Endometrial microvascular endothelial cells (primary cell): ENCODE results near the gene THPO. TPM values are rescaled to one million over a fixed set of nuclear protein-coding genes. Genes with fewer than 3 reads are reported as not detected.

Experiments
- in situ Hi-C: cut with HindIII; loops from 2 replicates; pipeline ENCODE4 v1.10.0; 2017; ENCODE audit warnings: low sequenced_read_pairs, low pct_unique_long_range_greater_than_20kb; ENCODE audit errors: inconsistent ontology term
- total RNA-seq: library from RNA; depleted of rRNA; stranded (reverse); fragments of >200 nt; gene quantifications from one replicate; pipeline ENCODE4 v1.2.3, GENCODE V29; 2015; ENCODE audit errors: inconsistent ontology term

Gene THPO
- total RNA-seq, 1 donor from 2014 or later: not detected

- in situ Hi-C loops: no loop called here
These were observed 9.2 kb upstream of the THPO start for GRCh38 chr3:184387174-184387714.

GRCh38 chr3:184386047-184386806 lies 8.2 kb upstream of the THPO start:
- in situ Hi-C loops: no loop called here

DNA sequence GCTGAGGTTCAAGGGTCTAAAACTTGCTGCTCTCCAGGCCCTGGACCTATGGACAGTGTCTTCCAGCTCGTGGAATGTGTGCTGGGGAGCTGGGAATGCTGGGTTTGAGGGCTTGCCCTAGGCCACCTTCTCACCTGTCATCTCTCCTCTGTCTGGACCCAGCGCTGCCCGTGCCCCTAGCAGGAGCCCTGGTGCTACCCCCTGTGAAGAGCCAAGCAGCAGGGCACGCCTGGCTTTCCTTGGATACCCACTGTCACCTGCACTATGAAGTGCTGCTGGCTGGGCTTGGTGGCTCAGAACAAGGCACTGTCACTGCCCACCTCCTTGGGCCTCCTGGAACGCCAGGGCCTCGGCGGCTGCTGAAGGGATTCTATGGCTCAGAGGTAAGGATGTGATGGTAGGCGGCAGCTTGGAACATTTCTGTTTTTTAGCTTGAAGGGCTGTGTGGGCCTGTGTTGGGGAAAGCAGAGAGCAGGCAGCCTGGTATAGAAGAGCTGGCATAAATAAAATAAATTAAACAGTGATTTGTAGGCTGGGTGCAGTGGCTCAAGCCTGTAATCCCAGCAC lies 6.9 kb upstream of the THPO start:
- in situ Hi-C loops: no loop called here

GRCh38 chr3:184384342-184384741 lies 6.3 kb upstream of the THPO start:
- in situ Hi-C loops: no loop called here

GRCh38 chr3:184383033-184383740 lies 5.2 kb upstream of the THPO start:
- in situ Hi-C loops: no loop called here

DNA sequence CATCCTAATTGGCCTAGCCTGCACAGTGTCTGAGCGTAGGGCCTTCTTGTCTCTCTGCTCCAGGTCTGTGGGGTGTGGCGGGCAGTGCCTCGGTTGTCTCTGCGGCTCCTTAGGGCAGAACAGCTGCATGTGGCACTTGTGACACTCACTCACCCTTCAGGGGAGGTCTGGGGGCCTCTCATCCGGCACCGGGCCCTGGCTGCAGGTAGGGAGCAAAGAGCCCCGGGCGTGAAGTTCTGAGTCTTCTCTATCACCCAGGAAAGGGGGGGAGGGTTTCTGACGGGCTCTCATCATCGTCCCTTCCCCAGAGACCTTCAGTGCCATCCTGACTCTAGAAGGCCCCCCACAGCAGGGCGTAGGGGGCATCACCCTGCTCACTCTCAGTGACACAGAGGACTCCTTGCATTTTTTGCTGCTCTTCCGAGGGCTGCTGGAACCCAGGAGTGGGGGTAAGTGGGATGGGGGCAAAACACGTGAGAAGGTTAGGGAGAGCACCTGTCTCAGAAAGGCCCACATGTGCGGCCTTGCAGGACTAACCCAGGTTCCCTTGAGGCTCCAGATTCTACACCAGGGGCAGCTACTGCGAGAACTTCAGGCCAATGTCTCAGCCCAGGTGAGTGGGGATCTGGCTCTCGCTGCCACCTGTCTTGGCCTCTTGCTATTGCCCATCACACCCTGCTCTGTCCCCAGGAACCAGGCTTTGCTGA lies 4.5 kb upstream of the THPO start:
- in situ Hi-C loops: no loop called here

DNA sequence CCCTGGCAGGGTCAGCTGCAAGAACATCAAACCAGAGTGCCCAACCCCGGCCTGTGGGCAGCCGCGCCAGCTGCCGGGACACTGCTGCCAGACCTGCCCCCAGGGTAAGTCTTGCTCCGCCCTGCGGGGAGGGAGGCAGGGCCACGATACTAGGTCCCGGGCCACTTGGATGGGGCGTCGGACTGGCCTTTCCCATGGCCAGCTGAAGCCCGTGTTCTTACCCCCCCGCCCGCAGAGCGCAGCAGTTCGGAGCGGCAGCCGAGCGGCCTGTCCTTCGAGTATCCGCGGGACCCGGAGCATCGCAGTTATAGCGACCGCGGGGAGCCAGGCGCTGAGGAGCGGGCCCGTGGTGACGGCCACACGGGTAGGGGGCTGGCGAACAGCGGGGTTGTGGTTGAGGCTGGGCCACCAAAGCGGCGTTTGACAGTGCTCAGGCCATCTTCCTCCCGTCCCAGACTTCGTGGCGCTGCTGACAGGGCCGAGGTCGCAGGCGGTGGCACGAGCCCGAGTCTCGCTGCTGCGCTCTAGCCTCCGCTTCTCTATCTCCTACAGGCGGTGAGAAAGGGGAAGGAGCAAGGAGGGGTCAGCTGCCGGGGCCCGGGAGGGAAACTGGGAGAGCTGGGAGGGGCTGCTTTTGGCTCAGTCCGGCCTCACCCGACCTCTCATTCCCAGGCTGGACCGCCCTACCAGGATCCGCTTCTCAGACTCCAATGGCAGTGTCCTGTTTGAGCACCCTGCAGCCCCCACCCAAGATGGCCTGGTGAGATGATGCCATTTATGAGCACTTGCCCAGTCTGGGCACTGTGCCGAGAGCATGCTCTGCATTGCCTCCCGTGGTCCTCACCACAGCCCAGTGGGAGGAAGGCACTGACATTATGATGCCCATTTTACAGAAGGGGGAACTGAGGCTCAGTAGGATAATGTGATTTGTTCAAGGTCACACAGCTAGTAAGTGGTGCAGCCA lies 3.5 kb upstream of the THPO start:
- in situ Hi-C loops: no loop called here

- in situ Hi-C loops: no loop called here
These were observed 2.7 kb upstream of the THPO start for GRCh38 chr3:184380627-184381260.

DNA sequence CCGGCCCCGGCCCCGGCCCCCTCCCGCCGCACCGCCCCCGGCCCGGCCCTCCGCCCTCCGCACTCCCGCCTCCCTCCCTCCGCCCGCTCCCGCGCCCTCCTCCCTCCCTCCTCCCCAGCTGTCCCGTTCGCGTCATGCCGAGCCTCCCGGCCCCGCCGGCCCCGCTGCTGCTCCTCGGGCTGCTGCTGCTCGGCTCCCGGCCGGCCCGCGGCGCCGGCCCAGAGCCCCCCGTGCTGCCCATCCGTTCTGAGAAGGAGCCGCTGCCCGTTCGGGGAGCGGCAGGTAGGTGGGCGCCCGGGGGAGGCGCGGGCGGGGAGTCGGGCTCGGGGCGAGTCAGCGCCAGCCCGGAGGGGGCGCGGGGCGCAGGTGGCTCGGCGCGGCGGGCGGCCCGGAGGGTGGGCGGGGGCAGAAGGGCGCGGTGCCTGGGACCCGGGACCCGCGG lies 2.2 kb upstream of the THPO start:
- in situ Hi-C loops: no loop called here

- in situ Hi-C loops: no loop called here
These were observed 1.6 kb upstream of the THPO start, which contains the start of gene CHRD for GRCh38 chr3:184379358-184380184. TSS of gene CHRD (plus strand) at chr3:184380054. CDS start at chr3:184380319, 265 bp downstream.

- in situ Hi-C loops: no loop called here
These were observed 797 bp upstream of the THPO start for GRCh38 chr3:184378651-184379357.

DNA sequence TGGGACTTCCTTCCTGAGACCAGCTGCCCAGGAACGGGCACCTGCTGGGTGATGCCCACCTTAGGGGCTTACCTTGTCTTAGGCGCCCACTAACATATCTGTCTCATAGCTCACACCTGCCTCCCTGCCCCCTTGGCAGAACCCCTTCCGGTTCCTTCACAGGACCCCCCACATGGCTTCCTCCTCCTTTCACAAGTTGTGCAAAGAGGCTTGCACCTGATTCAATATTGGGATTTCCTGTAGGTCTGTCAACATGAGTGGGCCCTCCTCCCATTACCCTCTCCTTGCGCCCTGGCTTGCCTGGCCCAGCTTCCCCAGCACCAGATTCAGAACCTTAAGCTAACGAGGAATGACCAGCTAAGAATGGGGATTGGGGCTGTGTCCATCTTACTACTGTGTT lies 633 bp downstream of the THPO start:
- in situ Hi-C loops: no loop called here

- in situ Hi-C loops: no loop called here
These were observed 2.1 kb downstream of the THPO start for GRCh38 chr3:184375747-184376461.

- in situ Hi-C loops: no loop called here
These were observed 4.6 kb downstream of the THPO start for GRCh38 chr3:184373422-184373821.

GRCh38 chr3:184372911-184373310 lies 5.1 kb downstream of the THPO start:
- in situ Hi-C loops: no loop called here
